Glutamatergic neuron (in vitro differentiated cells): Measurements from ENCODE around the gene SYT3. TPM values are rescaled to one million over a fixed set of nuclear protein-coding genes. Genes with fewer than 3 reads are reported as not detected.

Experiments used
- DNase-seq: peaks from one replicate; pipeline ENCODE4 v3.0.0; 2022
- H3K27ac Mint-ChIP-seq: one replicate; pipeline ENCODE4 v1.8.0; 2020; ENCODE audit warnings: mild to moderate bottlenecking, mixed read lengths, inconsistent platforms; ENCODE audit not compliant: unreplicated experiment
- H3K27me3 Mint-ChIP-seq: one replicate; pipeline ENCODE4 v1.8.0; 2020; ENCODE audit warnings: mild to moderate bottlenecking, moderate library complexity, mixed read lengths, inconsistent platforms; ENCODE audit not compliant: unreplicated experiment
- H3K36me3 Mint-ChIP-seq: one replicate; pipeline ENCODE4 v1.8.0; 2020; ENCODE audit warnings: mild to moderate bottlenecking, mixed read lengths, inconsistent platforms; ENCODE audit not compliant: unreplicated experiment
- H3K4me1 Mint-ChIP-seq: one replicate; pipeline ENCODE4 v1.8.0; 2020; ENCODE audit warnings: mild to moderate bottlenecking, low read depth, mixed read lengths, inconsistent platforms; ENCODE audit not compliant: unreplicated experiment
- H3K4me3 Mint-ChIP-seq: one replicate; pipeline ENCODE4 v1.8.0; 2020; ENCODE audit warnings: mild to moderate bottlenecking, mixed read lengths, inconsistent platforms; ENCODE audit not compliant: unreplicated experiment
- H3K9me3 Mint-ChIP-seq: one replicate; pipeline ENCODE4 v1.8.0; 2020; ENCODE audit warnings: mild to moderate bottlenecking, moderate library complexity, mixed read lengths, inconsistent platforms; ENCODE audit not compliant: unreplicated experiment
- total RNA-seq: library from RNA; stranded (reverse); fragmentation: NEBNext Ultra II Directional; extraction: Animal tissue kit (Norgen Biotek cat#: 25700); gene quantifications from one replicate; pipeline ENCODE4 v1.2.1, GENCODE V29; 2021; ENCODE audit not compliant: unreplicated experiment
- TF ChIP-seq, protein P1 (sequence below): fragments of 200-600 bp; sonication (generic); IDR thresholded peaks from one replicate; pipeline ENCODE4 v1.5.0; 2021; ENCODE audit not compliant: partially characterized antibody, unreplicated experiment

SYT3 gene
- total RNA-seq, 1 donor from 2014 or later, result 15.6 TPM

DNA sequence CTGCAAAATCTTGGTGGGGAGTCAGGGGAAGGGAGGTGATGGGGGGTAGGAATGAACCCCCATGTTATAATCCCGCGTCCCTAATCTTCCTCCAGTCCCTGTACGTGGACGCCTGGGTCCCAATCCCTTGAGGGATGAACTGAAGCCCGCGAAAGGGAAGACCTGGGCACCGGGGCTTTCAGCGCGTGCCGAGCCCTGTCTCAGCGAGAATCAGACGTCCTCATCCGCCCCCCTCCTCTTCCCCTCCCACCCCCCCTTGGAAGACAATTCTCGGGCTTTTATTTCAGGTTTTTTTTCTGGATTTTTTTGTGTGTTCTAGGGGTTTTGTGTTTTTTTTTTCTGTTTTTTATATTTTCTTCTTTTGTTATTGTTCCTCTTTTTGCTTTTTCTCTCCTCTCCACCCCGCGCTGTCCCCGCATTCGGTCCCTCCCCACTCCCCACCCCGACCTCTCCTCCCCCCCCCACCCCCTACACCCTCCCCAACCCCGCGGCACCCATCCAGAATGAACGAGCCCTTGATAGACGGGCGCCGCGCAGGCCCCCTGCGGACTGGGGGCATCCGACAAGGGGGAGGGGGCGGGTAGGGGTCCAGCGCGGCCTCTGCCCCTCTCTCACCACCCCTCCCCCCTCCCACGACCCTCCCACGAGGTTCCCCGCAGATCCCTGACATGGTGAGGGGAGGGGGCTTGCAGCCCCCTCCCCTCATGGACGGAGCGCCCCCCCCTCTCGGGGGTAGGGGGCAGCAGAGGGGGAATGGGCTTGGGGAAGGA is 19.8 kb upstream of the SYT3 start:
- H3K36me3 Mint-ChIP-seq, result no peaks in the 10 kb centered on the region
- peaks cover 16% of the 10 kb centered on the region for H3K9me3 Mint-ChIP-seq
- H3K27me3 Mint-ChIP-seq, result peaks cover 34% of the 10 kb centered on the region
- DNase-seq, result peak; percentile 35
- peak overlapping the region; percentile 1 for H3K27ac Mint-ChIP-seq
- H3K4me1 Mint-ChIP-seq, result peaks cover 14% of the 10 kb centered on the region
- peak overlapping the region; percentile 84 for H3K4me3 Mint-ChIP-seq
- TF ChIP-seq, protein P1, sequence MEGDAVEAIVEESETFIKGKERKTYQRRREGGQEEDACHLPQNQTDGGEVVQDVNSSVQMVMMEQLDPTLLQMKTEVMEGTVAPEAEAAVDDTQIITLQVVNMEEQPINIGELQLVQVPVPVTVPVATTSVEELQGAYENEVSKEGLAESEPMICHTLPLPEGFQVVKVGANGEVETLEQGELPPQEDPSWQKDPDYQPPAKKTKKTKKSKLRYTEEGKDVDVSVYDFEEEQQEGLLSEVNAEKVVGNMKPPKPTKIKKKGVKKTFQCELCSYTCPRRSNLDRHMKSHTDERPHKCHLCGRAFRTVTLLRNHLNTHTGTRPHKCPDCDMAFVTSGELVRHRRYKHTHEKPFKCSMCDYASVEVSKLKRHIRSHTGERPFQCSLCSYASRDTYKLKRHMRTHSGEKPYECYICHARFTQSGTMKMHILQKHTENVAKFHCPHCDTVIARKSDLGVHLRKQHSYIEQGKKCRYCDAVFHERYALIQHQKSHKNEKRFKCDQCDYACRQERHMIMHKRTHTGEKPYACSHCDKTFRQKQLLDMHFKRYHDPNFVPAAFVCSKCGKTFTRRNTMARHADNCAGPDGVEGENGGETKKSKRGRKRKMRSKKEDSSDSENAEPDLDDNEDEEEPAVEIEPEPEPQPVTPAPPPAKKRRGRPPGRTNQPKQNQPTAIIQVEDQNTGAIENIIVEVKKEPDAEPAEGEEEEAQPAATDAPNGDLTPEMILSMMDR, result no peak

DNA sequence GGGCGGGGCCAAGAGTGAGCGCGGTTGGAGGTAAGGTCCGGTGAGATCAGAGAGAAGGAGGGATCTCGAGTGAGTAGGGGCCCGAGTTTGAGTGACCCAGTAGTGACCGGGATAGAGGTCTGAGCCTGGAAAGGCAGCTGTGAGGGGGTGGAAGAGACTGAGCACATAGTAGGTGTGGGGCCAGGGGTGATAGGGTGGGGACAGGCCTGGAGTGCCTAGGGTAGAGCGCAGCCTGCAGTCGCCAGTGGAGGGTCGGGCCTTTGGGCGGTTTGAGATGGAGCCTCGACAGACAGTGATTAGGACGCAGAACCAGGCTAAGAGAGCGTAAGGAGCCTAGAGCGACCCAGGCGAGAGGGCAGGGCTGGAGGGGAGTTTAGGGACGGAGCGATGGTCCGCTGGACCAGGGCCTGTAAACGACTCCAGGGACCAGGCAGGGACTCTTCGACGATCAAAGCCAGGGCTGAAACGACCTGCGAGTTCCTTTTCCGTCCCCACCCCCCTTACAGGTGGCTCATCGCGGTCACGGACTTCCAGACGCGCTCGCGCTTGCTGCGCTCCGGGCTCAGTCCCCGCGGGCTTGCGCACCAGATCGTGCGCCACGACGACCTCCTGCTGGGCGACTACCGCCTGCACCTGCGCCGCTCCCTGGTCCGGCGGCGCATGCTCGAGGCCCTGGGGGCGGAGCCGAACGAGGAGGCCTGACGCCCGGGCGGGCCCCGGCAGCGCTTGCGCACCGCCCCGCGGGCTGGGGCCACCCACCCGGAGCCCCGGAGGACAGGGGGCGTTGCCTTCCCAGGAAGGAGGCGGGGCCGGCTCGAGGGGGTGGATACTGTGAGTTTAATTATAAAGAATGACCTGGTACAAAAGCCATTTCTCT is 19.0 kb upstream of the SYT3 start:
- H3K27ac Mint-ChIP-seq, result peak overlapping the region; percentile 96
- peak overlapping the region; percentile 100 for H3K4me3 Mint-ChIP-seq
- no peaks in the 10 kb centered on the region for H3K36me3 Mint-ChIP-seq
- DNase-seq, result peak; percentile 97
- TF ChIP-seq, protein P1, result no peak
- H3K27me3 Mint-ChIP-seq, result peaks cover 34% of the 10 kb centered on the region
- H3K4me1 Mint-ChIP-seq, result peaks cover 14% of the 10 kb centered on the region
- H3K9me3 Mint-ChIP-seq, result peaks cover 14% of the 10 kb centered on the region

DNA sequence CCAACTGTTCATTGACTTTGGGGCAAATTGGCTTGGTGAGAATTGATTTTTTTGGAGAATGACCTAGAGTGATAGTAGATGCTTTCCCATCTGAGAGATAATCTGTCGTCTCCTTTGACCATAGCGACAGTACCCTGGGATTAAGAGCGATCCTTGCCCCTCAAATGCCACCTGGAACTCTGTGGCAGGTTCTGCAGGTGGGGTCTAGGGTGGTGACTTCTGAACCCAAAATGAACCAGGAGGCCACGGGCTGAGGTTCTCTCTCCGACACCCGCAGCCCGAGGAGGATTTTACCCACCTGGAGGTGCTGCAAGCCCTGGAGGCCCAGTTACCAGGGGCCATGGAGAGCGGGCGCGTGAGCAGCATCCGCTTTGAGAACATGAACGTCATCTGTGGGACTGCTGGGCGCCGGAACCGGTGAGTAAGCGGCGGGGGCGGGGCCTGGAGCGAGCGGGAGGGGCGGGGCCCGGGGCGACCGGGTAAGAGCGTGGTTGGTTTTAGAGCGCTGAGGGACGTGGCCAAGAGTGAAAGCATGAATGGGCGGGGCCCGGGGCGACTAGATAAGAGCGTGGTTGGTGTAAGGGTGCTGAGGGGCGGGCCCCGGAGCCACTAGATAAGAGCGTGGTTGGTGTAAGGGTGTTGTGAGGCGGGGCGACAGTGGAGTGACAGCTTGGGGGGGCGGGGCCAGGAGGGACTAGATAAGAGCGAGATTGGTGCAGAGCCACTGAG is 18.2 kb upstream of the SYT3 start:
- Mint-ChIP-seq H3K4me3 (peak overlapping the region; percentile 100), H3K27ac (peak overlapping the region; percentile 96), H3K4me1 (peaks cover 14% of the 10 kb centered on the region), H3K9me3 (peaks cover 12% of the 10 kb centered on the region), H3K27me3 (peaks cover 34% of the 10 kb centered on the region), H3K36me3 (no peaks in the 10 kb centered on the region)
- TF ChIP-seq, protein P1, result no peak
- DNase-seq, result peak; percentile 100

DNA sequence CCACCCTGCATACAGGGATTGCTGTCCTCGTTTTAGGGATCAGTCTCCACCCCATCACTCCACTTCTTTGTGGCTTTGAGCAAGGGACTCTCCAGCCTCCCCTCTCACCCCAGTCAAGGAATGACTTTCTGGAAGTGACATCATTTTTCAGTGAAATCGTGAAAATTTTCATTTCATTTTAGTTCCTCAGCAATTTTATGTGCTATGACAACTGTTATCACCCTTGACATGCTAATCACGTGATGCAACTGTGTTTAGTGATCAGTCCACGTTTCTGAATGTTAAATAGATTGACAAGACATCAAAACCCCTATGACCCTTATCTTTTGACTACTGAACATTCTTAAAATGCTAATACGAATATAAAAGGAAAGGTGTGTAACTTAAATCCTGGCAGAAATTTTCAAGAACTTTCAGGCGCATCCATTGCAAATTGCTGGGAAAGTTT is 17.6 kb upstream of the SYT3 start:
- TF ChIP-seq, protein P1, result no peak
- Mint-ChIP-seq H3K4me3 (peak overlapping the region; percentile 100), H3K36me3 (no peaks in the 10 kb centered on the region), H3K27me3 (peaks cover 30% of the 10 kb centered on the region), H3K4me1 (peaks cover 14% of the 10 kb centered on the region), H3K27ac (peak overlapping the region; percentile 88), H3K9me3 (peaks cover 15% of the 10 kb centered on the region)
- DNase-seq, result no peak
